Measurements from ENCODE around the gene CAMTA1.
A peak's percentile ranks its signal among the peaks of the same experiment; 100 is the strongest.

The CAMTA1 gene

DNA sequence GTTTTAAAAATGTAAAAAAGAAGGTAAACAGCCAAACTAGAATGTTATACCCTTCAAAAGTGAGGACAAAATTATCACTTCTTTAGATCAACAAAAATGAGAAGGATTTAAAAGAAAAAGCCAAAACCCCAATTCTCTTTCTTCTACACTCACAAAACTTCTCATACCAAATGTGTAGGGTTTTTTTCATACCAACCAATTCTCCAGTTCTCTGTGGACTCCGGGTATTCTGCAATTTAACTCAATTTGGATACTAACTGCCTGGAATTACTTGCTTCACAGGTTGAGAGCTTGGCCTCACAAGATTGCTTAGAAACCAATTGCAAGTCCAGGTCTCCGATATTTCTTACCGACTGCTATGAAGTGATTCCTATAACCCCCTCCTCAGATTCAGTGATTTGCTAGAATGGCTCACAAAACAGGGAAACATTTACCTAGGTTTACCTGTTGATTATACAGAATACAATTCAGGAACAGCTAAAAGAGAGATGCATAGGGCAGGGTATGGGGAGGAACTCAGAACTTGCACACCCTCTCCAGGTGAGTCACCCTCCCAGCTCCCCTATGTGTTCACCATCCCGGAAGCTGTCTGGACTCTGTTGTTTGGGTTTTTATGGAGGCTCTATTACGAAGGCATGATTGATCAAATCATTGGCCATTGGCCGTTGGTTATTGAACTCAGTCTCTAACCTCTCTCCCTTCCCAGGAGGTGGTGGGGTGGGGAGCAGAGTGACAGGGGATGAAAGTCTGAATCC is 67.1 kb downstream of the CAMTA1 start:
- DNase-seq: no peak

DNA sequence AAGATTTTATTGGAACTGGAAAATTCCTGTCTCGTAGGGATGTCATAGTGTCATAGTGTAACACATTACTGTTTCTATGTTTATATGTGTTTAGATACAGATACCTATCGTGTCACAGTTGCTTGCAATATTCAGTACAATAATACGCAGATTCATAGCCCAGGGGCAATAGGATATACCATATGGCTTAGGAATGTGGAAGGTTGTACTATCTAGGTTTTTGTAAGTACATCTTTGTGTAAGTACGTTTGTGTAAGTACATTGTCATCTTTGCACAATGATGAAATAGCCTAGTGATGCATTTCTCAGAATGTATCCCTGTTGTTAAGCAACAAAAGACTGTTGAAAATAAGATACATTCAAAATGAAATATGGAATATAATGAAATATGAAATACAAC is 68.9 kb downstream of the CAMTA1 start:
- no peak for DNase-seq

DNA sequence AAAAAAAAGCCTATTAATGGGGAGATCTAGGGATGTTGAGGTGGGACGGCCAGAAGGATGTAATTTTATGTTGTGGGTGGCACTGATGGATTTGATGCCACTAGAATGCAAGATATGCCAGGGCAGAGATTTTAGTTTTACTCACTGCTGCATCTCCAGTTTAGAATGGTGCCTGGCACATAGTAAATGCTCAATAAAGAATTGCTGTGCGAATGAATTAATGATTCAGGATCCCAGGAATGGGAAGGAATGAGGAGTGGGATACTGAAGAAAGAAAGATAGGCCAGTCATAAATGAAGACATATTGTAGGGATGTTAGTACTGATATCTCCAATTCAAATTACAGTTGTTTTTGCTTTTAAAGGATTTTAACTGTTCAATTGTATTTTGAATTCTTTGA is 72.6 kb downstream of the CAMTA1 start:
- no peak for DNase-seq

DNA sequence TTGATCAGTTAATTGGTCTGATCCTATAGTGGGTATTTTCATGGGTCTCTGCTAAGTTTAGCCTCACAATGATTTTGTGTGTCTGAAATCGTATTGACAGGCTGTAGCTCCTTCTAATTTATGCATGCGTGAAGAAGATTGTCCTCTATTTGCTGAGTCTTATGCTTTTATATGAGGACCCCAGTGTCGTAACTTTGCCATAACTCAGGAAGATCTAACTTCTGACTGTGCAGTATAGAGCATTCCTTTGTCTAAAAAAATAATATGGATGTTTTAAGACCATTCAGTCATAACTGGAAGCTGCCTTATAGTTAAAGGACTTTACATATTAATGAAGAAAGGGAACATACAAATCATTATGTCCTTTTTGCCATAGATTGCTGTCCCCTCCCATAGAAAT is 73.3 kb downstream of the CAMTA1 start:
- DNase-seq: no peak

DNA sequence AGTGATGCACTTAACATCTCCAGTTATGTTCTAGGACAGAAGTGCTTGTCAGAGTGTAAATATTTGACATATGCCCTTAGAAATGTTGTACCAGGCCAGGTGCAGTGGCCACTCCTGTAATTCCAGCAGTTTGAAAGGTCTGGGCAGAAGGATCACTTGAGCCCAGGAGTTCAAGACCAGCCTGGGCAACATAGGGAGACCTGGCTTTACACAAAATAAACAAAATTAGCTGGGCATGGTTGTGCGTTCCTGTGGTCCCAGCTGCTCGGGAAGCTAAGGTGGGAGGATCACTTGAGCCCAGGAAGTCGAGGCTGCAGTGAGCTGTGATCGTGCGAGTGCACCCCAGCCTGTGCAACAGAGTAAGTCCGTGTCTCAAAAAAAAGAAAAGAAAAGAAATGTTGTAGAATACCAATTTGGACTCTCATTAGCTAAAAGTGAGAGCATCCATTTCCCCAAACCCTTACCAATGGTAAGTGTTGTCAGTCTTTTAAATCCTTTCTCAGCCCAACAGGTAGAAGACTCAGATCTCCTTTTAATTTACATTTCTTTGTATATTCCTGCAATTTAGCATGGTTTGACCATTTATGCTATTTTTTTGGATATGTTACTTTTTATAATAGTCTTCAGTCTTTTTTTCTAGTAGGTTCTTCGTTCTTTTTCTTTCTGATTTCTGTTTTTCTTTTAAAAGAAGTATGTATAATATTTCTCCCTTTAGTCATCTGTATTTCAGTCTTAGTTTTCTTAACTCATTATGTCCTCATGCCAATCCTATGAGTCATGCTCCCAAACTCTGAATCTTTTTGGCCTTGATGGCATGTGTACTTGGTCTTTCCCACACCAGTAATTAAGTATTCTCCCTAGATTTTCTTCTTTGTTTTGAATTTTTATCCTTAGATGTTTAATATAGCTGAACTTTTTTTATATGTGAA is 74.4 kb downstream of the CAMTA1 start:
- no peak for DNase-seq

DNA sequence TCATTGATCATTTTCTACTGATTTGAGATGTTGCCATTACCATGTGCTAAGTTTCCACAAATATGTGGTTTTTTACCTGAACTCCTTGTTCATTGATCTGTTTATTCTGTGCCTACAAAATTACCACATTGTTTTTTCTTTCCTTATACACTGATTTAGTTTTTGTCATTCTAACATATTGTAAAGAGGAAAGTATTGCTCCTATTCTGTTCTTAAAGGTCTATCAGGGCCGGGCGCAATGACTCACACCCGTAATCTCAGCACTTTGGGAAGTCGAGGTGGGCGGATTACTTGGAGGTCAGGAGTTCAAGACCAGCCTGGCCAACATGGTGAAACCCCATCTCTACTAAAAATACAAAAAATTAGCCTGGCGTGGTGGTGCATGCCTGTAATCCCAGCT is 75.1 kb downstream of the CAMTA1 start:
- DNase-seq: peak; percentile 29

DNA sequence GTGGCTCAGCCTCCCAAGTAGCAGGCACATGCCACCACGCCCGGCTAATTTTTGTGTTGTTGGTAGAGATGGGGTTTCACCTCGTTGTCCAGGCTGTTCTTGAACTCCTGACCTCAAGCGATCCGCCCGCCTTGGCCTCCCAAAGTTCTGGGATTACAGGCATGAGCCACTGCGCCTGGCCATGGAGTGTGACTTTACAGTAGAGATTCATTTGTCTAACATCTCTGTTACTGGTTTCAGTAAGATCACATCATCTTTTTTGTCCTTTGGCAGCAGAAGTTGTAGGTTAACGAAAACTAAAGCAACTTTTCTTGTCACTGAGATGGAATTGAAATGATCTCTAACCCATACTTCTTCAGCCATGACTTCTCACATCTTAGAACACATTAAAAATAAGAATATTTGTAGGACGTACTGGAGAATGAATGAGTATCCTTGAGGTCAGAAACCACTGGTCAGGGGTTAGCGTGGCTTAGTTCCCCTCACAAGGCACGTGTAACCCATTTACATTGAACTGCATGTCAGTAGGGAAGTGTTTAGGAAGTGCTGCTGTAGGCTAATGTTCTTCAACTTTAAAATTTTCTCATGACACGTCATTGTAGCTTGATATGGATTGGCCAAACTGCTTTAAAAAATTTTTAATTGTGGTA is 75.9 kb downstream of the CAMTA1 start:
- no peak for DNase-seq

DNA sequence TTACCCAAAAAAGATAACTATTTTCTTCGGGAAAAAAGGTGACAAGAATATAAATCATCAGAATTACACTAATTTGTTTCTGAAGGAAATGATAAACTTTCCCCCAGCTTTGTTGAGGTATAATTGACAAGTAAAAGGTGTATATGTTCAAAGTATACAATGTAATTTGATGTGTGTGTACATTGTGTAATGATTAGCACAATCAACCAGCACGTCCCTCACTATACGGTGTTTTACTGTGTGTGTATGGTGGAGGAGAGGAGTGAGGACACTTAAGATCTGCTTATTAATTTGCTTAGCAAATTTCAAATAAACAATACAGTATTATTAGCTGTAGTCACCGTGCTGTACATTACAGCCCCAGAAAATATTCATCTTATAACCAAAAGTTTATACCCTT is 77.7 kb downstream of the CAMTA1 start:
- no peak for DNase-seq

DNA sequence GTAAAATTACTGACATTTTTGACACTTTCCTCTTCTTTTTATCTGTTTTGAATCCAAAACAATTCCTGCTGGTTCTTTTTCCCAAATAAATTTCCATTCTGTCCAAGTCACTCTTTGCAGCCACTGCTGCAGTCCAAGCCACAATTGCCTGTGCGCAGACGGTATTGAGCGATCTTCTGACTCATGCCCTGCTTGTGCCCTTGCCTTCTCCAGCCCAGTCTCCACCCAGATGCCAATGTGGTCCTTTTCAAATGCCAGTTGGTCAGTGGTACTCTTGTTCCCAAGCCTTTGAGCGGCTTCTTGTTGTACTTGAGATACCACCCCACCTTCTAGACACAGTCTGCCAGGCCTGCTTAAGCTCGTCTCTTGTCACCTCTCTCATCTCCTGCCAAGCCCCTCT is 78.9 kb downstream of the CAMTA1 start:
- DNase-seq: no peak

DNA sequence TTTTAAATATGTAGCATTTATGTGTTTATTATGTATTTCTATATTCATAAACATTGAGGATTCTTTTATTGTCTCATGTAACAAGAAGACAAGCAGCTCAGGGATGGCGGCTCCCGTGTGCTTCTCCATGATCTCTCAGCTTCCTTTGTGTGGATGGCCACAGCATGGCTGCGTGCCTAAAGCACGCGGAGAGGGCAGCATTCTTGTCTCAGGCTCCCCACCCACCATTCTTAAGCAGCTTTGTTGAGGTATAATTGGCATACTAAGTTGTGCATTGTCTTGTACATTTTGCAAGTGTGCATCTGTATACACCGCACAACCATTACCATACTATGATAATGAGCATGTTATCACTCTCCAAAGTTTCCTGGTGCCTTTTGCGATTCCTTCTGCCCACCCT is 81.6 kb downstream of the CAMTA1 start:
- DNase-seq: no peak

DNA sequence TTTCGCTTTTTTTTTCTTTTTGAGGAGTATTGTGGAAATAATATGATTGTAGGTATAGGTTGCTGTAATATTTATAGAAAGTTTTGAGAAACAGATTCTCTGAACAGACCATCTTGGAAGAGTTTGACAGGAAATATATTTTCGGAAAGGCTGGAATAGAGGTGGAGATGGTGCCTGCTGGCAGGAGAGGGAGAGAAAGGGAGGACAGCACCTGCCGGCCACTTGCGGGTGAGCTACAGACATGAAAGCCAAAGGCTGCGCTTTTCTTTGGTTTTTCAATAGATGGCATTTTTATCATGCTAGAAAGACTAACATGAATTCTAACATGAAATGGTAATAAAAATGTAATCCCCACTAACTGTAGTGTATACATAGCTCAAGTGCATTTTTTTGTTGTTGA is 82.1 kb downstream of the CAMTA1 start:
- DNase-seq: no peak

DNA sequence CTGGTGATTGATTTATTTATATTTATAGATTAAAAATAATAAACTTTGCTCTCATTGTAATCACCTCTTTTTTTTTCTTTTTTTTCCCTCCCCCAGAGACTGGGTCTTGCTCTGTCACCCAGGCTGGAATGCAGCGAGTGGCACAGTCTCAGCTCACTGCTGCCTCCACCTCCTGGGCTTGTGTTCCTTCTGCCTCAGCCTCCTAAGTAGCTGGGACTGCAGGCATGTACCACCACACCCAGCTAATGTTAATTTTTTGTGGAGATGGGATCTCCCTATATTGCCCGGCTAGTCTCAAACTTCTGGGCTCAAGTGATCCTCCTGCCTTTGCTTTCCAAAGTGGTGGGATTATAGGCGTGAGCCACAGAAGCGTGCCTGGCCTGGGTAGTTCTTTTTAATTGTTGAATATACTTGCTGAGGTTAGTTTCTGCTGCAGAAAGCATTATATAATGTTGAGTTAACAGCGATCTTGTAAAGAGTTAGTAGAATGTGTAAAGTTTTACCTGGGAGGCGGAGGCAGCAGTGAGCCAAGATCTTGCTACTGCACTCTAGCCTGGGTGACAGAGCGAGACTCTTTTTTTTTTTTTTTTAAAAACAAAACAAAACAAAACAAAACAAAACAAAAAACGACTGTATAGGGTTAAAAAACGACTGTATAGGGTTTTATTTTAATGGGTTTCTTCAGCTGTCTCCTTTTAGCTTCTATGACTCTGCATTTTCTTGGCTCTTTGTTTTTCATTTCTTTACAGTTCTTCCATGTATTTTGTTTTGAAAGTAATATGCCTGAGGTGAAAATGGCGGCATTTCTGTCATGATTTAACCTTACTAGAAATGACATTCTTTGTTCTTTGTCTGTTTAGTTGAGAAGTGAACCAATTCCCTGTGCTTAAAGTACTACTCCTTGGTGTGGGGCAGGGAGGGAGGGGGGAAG is 82.7 kb downstream of the CAMTA1 start:
- DNase-seq: no peak

DNA sequence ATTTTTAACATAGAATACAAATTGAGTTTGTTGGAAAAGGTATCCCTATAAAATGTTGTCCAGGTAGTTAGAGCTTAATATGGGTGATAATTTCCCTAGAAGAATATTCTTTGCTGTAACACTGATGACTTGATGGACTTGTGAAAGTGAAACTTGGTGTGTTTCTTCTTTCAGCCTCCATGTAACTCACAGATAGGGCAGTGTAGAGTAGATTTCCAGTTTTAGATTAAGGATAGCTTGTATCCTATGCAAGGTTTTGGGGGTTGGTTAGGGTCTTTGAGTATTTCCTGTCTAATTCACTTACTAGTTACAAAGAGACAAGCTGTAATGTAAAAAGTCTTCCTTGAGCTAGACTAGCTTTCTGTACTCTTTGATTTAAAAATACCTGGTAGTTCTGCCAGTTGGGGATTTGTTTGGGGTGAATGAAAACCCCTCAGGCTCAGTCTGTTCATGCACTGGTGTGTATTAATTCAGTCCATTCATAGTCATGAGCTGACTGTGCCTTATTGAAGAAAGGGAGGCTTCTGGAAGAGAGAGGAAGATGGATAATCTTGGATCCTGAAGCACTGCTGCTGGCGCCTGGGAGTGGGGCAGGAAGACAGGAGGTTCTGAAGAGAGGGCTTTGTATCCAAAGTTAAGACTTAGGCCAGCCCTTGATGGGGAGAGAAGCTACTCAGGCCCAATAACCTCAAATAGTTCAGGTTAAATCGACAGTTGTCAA is 83.6 kb downstream of the CAMTA1 start:
- no peak for DNase-seq

DNA sequence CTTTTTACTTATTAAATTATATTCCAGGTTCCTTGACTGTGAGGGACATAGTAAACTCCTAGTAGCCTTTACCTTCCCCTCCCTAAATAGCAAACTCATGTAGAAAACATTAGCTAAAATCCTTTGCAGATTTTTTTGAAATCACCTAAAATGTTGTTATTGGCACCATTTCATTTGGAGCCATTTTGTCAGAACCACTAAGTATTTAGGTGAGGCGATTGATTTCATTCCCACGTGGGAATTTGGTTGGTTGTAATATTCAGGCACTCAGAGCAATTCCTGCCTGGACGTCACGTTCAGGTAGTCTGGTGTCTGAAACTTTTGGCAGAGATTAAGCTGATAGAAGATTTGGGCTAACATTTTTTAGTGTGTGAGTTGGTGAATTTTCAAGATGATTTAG is 84.3 kb downstream of the CAMTA1 start:
- DNase-seq: no peak

DNA sequence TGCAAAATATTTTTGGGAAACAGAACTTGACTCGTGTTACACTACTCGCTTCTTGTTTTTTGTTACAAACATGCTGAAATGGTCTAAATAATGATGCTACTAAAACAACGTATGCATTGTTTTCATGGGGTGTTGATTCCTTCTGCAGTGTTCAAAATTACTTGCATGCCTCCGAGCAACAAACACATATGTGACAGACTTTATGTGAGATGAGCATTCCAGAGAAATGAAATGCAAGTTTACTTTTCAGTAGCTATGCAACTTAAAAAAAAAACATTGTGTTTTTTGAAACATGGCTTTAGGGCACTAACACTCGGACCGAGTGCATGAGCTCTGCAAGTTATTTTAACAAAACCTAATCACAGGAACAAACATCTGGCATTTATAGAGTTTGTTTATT is 84.8 kb downstream of the CAMTA1 start:
- DNase-seq: no peak

DNA sequence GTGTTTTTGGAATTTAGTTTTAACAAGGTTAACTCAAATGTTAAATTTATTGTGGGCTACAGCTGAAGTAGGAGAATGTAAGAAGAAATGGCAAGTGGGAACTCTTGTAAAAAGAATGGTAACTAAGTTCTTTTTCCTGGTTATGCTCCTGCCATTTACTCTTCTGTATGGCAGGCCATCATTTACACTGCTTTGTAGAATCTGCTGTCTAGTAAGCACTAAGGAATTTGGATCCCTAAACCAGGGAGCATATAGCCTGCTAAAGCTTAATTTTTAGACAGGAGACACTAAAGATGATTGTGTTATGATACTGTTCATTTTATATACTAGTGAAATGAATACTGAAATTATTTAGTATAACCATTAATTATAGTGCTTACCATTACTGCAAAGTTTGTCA is 85.3 kb downstream of the CAMTA1 start:
- DNase-seq: no peak

DNA sequence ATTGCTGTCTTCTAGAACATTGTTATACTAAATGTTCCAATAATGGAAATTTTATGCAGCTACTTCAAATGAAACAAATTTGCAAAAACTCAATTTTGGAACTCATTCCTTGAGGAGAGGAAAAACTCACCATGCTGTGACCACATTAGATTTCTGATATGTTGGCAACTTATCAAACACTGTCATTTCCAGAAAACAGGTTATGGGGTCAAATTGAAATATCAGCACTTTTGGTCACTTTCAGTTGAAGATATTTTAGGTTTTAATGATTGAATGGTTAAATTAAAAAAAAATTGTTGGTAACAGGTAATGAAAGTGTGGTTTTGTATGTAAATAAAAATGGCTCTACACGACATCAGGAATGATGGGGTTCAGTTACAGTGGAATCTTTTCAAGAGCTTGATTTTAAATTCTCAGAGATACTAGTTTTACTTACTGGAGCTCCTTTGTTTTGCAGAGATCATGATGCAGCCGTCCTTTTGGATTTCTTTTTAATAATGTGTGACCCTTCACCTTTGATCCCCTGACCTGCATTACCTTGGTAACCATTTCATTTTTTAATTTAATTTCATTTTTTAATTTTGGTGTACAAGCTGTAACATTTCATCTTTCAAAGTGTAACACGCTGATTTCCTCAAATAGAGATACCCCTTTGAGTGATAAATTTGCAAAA is 86.2 kb downstream of the CAMTA1 start:
- DNase-seq: no peak

DNA sequence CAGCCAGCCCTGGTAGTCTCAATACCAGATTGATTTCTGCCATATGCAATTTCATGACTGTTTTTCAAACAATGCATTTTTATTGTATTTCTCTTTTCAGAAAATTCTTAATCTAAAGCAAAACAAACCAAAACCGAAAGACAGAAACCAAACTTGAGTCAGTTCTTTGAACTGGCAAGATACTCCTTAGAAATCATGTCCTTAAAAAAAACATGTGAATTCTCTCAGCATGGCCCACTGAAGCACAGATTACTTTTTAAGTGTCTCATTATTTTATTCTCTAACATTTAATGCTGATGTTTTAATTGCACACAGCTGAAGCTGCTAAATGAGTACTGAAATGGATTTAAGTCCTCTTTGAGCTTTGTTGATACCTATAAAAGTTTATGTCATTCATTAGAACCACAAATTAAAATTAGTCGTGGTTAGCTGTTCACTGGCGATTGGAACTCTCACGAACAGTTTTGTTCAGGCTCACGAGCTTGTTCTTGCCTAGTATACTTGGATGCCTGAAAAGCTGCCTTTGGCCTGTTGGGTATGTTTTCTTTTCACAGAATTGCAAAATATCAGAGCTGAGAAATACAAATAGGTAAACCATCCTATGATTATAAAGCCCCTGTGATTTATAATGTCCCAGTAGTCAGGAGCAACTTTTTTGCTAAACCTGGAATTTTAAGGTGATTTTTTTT is 87.5 kb downstream of the CAMTA1 start:
- DNase-seq: no peak

DNA sequence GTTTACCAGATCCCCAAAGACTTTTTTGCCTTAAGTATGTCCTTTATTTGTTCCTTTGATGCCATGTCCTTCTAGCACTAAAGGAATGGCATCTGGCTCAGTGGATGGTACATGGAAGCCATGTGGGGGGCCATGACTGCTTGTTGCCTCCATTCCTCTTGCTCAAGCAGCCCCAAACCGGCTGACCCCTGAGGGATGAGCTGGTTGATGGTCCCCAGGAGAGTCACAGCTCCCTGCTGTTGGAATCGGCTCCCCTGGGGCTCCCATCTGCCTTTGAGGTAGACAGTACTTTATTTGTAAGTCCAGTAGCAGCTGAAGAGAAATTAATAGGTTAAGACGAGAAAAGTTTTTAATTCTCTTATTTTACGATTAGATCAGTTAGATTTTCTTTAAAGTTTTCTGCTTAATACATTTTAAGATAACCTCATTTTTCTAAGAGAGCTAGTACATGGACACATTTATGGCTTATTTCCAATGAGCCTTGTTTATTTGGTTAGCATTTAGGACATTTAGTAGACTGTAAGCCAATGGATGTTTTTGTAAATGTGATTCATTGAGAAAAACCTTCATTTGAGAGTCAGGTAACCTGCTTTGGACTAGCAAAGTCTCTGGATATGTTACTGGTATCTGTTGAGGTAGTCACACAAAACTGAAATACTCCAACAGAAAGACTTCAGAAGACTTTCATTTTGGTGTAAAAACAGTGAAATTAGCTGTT is 88.2 kb downstream of the CAMTA1 start:
- no peak for DNase-seq

DNA sequence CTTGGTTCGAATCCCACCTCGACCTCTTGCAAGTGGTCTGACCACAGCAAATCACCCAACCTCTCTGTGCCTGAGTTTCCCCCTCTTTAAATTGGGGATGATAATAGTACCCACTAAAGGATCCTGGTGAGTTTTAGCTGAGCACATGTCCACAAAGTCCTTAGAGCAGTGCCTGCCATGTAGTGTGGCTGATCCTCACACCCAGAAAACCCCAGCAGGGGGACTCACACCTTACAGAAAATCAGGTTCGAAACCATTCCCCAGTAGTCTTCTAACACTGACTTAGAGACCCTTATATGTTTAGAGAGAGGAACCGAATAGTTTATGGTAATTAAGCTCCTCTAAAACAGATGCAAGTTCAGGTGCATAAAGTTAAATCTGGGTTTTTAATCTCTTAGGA is 89.0 kb downstream of the CAMTA1 start:
- DNase-seq: no peak
